HG03575 (cell line): ENCODE data around the gene MMP21.
A peak's percentile ranks its signal among the peaks of the same experiment; 100 is the strongest.

Experiments used
- ATAC-seq: cut with Tn5 transposase; IDR thresholded peaks from one replicate; pipeline ENCODE4 v1.9.1; 2021; ENCODE audit not compliant: unreplicated experiment, insufficient number of reproducible peaks, low FRiP score; ENCODE audit errors: extremely low read depth

The MMP21 gene

GRCh38 chr10:125775491-125776106, at the start of gene MMP21:
Gene MMP21 (minus strand): TSS chr10:125775821. CDS start chr10:125775821, 0 bp downstream.
- ATAC-seq = no peak

- no peak for ATAC-seq
Observed at GRCh38 chr10:125824736-125825135, 49.1 kb upstream of the MMP21 start.

GRCh38 chr10:125823663-125824251, 48.1 kb upstream of the MMP21 start:
- no peak for ATAC-seq

GRCh38 chr10:125822878-125823662, 47.4 kb upstream of the MMP21 start, which contains the start of the genes BCCIP and UROS:
Gene BCCIP (plus strand): TSS chr10:125823546. CDS start chr10:125823558, 12 bp downstream.
Gene UROS (minus strand): TSS chr10:125823258. CDS start chr10:125816499, 6,759 bp downstream.
- ATAC-seq = peak; percentile 30

GRCh38 chr10:125820701-125821100, 45.1 kb upstream of the MMP21 start:
- ATAC-seq = peak; percentile 47

- no peak for ATAC-seq
Observed at GRCh38 chr10:125817337-125817946, 41.8 kb upstream of the MMP21 start.

GRCh38 chr10:125816548-125816947, 40.9 kb upstream of the MMP21 start:
- no peak for ATAC-seq

GRCh38 chr10:125815764-125816163, 40.1 kb upstream of the MMP21 start:
- no peak for ATAC-seq

GRCh38 chr10:125812128-125812750, 36.6 kb upstream of the MMP21 start:
- no peak for ATAC-seq

- ATAC-seq = no peak
Observed at GRCh38 chr10:125811251-125811650, 35.6 kb upstream of the MMP21 start.

- no peak for ATAC-seq
Observed at GRCh38 chr10:125808047-125808446, 32.4 kb upstream of the MMP21 start.

GRCh38 chr10:125802739-125803138, 27.1 kb upstream of the MMP21 start:
- ATAC-seq = no peak

- ATAC-seq = no peak
Observed at GRCh38 chr10:125802131-125802530, 26.5 kb upstream of the MMP21 start.

- no peak for ATAC-seq
Observed at GRCh38 chr10:125801574-125801973, 26.0 kb upstream of the MMP21 start.

- ATAC-seq = no peak
Observed at GRCh38 chr10:125799451-125800182, 24.0 kb upstream of the MMP21 start.

GRCh38 chr10:125797994-125798662, 22.5 kb upstream of the MMP21 start:
- no peak for ATAC-seq

- ATAC-seq = no peak
Observed at GRCh38 chr10:125797424-125797823, 21.8 kb upstream of the MMP21 start.

- ATAC-seq = no peak
Observed at GRCh38 chr10:125795637-125796190, 20.1 kb upstream of the MMP21 start.
